NCI-H345 treated with DMSO at 0.1 percent for 48 hours (cell line): ENCODE data around the gene CPTP.
A peak's percentile ranks its signal among the peaks of the same experiment; 100 is the strongest.
"Not testable (repeated sequence)": the region's sequence is repeated elsewhere in the genome, so short reads cannot be mapped to it uniquely, and the experiment has no call there.

ENCODE experiments used
- DNase-seq: peaks from one replicate; lab custom pipeline; 2025; ENCODE audit not compliant: unreplicated experiment; lab: John Stamatoyannopoulos, UW

The CPTP gene

GRCh38 chr1:1360506-1361169 lies 36.0 kb downstream of the CPTP start:
- DNase-seq = no peak

- DNase-seq = no peak
Measured at GRCh38 chr1:1361233-1361981, 36.8 kb downstream of the CPTP start.

- no peak for DNase-seq
Measured at GRCh38 chr1:1361982-1362423, 37.4 kb downstream of the CPTP start.

- DNase-seq = no peak
Measured at GRCh38 chr1:1364266-1364665, 39.7 kb downstream of the CPTP start.

- no peak for DNase-seq
Measured at GRCh38 chr1:1365875-1366698, 41.5 kb downstream of the CPTP start.

GRCh38 chr1:1366699-1367066 lies 42.1 kb downstream of the CPTP start:
- DNase-seq = no peak

GRCh38 chr1:1367315-1367714 lies 42.7 kb downstream of the CPTP start:
- no peak for DNase-seq

GRCh38 chr1:1370094-1370493 lies 45.5 kb downstream of the CPTP start:
- DNase-seq = not testable (repeated sequence)

- DNase-seq = no peak
Measured at GRCh38 chr1:1370771-1371300, 46.2 kb downstream of the CPTP start.

GRCh38 chr1:1371364-1371745 lies 46.8 kb downstream of the CPTP start:
- DNase-seq = no peak

- DNase-seq = no peak
Measured at GRCh38 chr1:1371746-1372711, 47.4 kb downstream of the CPTP start.

GRCh38 chr1:1373051-1373814 lies 48.6 kb downstream of the CPTP start:
- no peak for DNase-seq

- DNase-seq = no peak
Measured at GRCh38 chr1:1373815-1374588, 49.4 kb downstream of the CPTP start.

GRCh38 chr1:1374589-1374928 lies 50.0 kb downstream of the CPTP start:
- no peak for DNase-seq

GRCh38 chr1:1374929-1375662 lies 50.5 kb downstream of the CPTP start, which contains the start of gene AURKAIP1:
TSS of gene AURKAIP1 (minus strand) at chr1:1375207. CDS start at chr1:1374756, 451 bp downstream.
- peak; percentile 97 for DNase-seq

GRCh38 chr1:1376551-1377226 lies 52.1 kb downstream of the CPTP start:
- DNase-seq = no peak

- no peak for DNase-seq
Measured at GRCh38 chr1:1377540-1378205, 53.1 kb downstream of the CPTP start.
